ENCODE data around the gene SLC37A3.

- TF ChIP-seq CTCF (conservative IDR thresholded peaks at IDR 0.05; ENCODE audit: low read length) (no peak), EZH2phosphoT487 (IDR thresholded peaks at IDR 0.05; ENCODE audit: borderline replicate concordance, low read depth, low read length) (no peak)
Measured at GRCh38 chr7:140375892-140376730, 22.2 kb downstream of the SLC37A3 start.
